Measurements from ENCODE around the gene RELB.
"Not testable (repeated sequence)": the region's sequence is repeated elsewhere in the genome, so short reads cannot be mapped to it uniquely, and the experiment has no call there.

Gene RELB

GRCh38 chr19:44968118-44968517 is 33.1 kb upstream of the RELB start:
- H3K79me2 ChIP-seq (ENCODE audit: insufficient read depth, low read length) = peaks cover 9% of the 10 kb centered on the region
- ATAC-seq (ENCODE audit: insufficient read depth, low read depth) = no peak

GRCh38 chr19:44968670-44969069 is 32.6 kb upstream of the RELB start:
- TF ChIP-seq EZH2 (IDR thresholded peaks at IDR 0.05; ENCODE audit: borderline replicate concordance, low read depth, low read length, severe bottlenecking) = no peak
- no peak for TF ChIP-seq CTCF (IDR thresholded peaks at IDR 0.05; ENCODE audit: borderline replicate concordance, extremely low read depth, low read length, poor library complexity, severe bottlenecking)
- H3K9me3 ChIP-seq (ENCODE audit: insufficient read depth, low read length, severe bottlenecking) = no peaks in the 10 kb centered on the region
- peaks cover 52% of the 10 kb centered on the region for H3K36me3 ChIP-seq (ENCODE audit: insufficient read depth, low read length)
- H3K9ac ChIP-seq (ENCODE audit: low read depth, low read length) = no peak overlapping the region
- DNase-seq (no peak), ATAC-seq (ENCODE audit: insufficient read depth, low read depth) (no peak)
- H3K4me2 ChIP-seq (ENCODE audit: insufficient read depth, low read length) = no peak overlapping the region
- no peaks in the 10 kb centered on the region for H3K4me1 ChIP-seq (ENCODE audit: insufficient read depth, low read length)
- H2AFZ ChIP-seq (ENCODE audit: low read depth, low read length) = no peak overlapping the region
- H3K27ac ChIP-seq (ENCODE audit: low read length) = no peak overlapping the region
- H3K27me3 ChIP-seq (ENCODE audit: insufficient read depth, low read length, poor library complexity) = no peaks in the 10 kb centered on the region
- peaks cover 9% of the 10 kb centered on the region for H4K20me1 ChIP-seq (ENCODE audit: insufficient read depth, low read length)
- no peak overlapping the region for H3K4me3 ChIP-seq (ENCODE audit: low read depth in 1 of 2, low read length in 2 of 2)
- H3K79me2 ChIP-seq (ENCODE audit: insufficient read depth, low read length) = peaks cover 9% of the 10 kb centered on the region

More at GRCh38 chr19:44968118-44968517, 33.1 kb upstream of the RELB start:
- Histone ChIP-seq H2AFZ (ENCODE audit: low read depth, low read length) (no peak overlapping the region), H3K4me1 (ENCODE audit: insufficient read depth, low read length) (no peaks in the 10 kb centered on the region), H4K20me1 (ENCODE audit: insufficient read depth, low read length) (peaks cover 9% of the 10 kb centered on the region), H3K4me2 (ENCODE audit: insufficient read depth, low read length) (no peak overlapping the region), H3K27ac (ENCODE audit: low read length) (no peak overlapping the region), H3K9me3 (ENCODE audit: insufficient read depth, low read length, severe bottlenecking) (no peaks in the 10 kb centered on the region), H3K36me3 (ENCODE audit: insufficient read depth, low read length) (peaks cover 48% of the 10 kb centered on the region), H3K4me3 (ENCODE audit: low read depth in 1 of 2, low read length in 2 of 2) (no peak overlapping the region), H3K9ac (ENCODE audit: low read depth, low read length) (no peak overlapping the region), H3K27me3 (ENCODE audit: insufficient read depth, low read length, poor library complexity) (no peaks in the 10 kb centered on the region)
- TF ChIP-seq CTCF (IDR thresholded peaks at IDR 0.05; ENCODE audit: borderline replicate concordance, extremely low read depth, low read length, poor library complexity, severe bottlenecking) (no peak), EZH2 (IDR thresholded peaks at IDR 0.05; ENCODE audit: borderline replicate concordance, low read depth, low read length, severe bottlenecking) (no peak)
- DNase-seq = no peak

GRCh38 chr19:44969437-44969836 is 31.8 kb upstream of the RELB start:
- ATAC-seq (ENCODE audit: insufficient read depth, low read depth) (no peak), DNase-seq (no peak)
- no peaks in the 10 kb centered on the region for H3K4me1 ChIP-seq (ENCODE audit: insufficient read depth, low read length)
- peaks cover 9% of the 10 kb centered on the region for H4K20me1 ChIP-seq (ENCODE audit: insufficient read depth, low read length)
- peaks cover 9% of the 10 kb centered on the region for H3K79me2 ChIP-seq (ENCODE audit: insufficient read depth, low read length)
- peaks cover 54% of the 10 kb centered on the region for H3K36me3 ChIP-seq (ENCODE audit: insufficient read depth, low read length)
- TF ChIP-seq EZH2 (IDR thresholded peaks at IDR 0.05; ENCODE audit: borderline replicate concordance, low read depth, low read length, severe bottlenecking) = no peak
- TF ChIP-seq CTCF (IDR thresholded peaks at IDR 0.05; ENCODE audit: borderline replicate concordance, extremely low read depth, low read length, poor library complexity, severe bottlenecking) = no peak
- H3K9ac ChIP-seq (ENCODE audit: low read depth, low read length) = no peak overlapping the region
- no peaks in the 10 kb centered on the region for H3K9me3 ChIP-seq (ENCODE audit: insufficient read depth, low read length, severe bottlenecking)
- no peak overlapping the region for H2AFZ ChIP-seq (ENCODE audit: low read depth, low read length)
- no peak overlapping the region for H3K4me3 ChIP-seq (ENCODE audit: low read depth in 1 of 2, low read length in 2 of 2)
- H3K27me3 ChIP-seq (ENCODE audit: insufficient read depth, low read length, poor library complexity) = no peaks in the 10 kb centered on the region
- H3K27ac ChIP-seq (ENCODE audit: low read length) = no peak overlapping the region
- H3K4me2 ChIP-seq (ENCODE audit: insufficient read depth, low read length) = no peak overlapping the region

GRCh38 chr19:44971451-44971850 is 29.8 kb upstream of the RELB start:
- not testable (repeated sequence) for H3K79me2 ChIP-seq (ENCODE audit: insufficient read depth, low read length); DNase-seq; H3K9ac ChIP-seq (ENCODE audit: low read depth, low read length); H3K27me3 ChIP-seq (ENCODE audit: insufficient read depth, low read length, poor library complexity); H3K9me3 ChIP-seq (ENCODE audit: insufficient read depth, low read length, severe bottlenecking); H3K4me3 ChIP-seq (ENCODE audit: low read depth in 1 of 2, low read length in 2 of 2); H3K4me1 ChIP-seq (ENCODE audit: insufficient read depth, low read length); H3K27ac ChIP-seq (ENCODE audit: low read length); ATAC-seq (ENCODE audit: insufficient read depth, low read depth); H2AFZ ChIP-seq (ENCODE audit: low read depth, low read length); H3K4me2 ChIP-seq (ENCODE audit: insufficient read depth, low read length); H4K20me1 ChIP-seq (ENCODE audit: insufficient read depth, low read length)
- H3K36me3 ChIP-seq (ENCODE audit: insufficient read depth, low read length) = peaks cover 64% of the 10 kb centered on the region
